Central memory CD8-positive, alpha-beta T cell (primary cell): ENCODE data around the gene NPAS4.
"Not testable (repeated sequence)": the region's sequence is repeated elsewhere in the genome, so short reads cannot be mapped to it uniquely, and the experiment has no call there.

Experiments
- ATAC-seq: fragments of 150-1000 bp; cut with Tn5 transposase; replicated peaks from 2 replicates; pipeline ENCODE4 v1.10.0; 2022; ENCODE audit warnings: mild to moderate bottlenecking, moderate FRiP score, moderate number of reproducible peaks; ENCODE audit not compliant: poor library complexity, severe bottlenecking; ENCODE audit errors: extremely low read depth
- DNase-seq, 2 donors: peaks; one replicate each; pipeline ENCODE4 v3.0.0; 2021; ENCODE audit warnings: low spot score in 2 of 2
- H3K27ac Mint-ChIP-seq: one replicate; pipeline ENCODE4 v1.8.0; 2022; ENCODE audit warnings: low read depth, mild to moderate bottlenecking, moderate library complexity, mixed read lengths
- H3K27me3 Mint-ChIP-seq: one replicate; pipeline ENCODE4 v1.8.0; 2022; ENCODE audit warnings: mixed read lengths
- H3K36me3 Mint-ChIP-seq: one replicate; pipeline ENCODE4 v1.8.0; 2022; ENCODE audit warnings: mild to moderate bottlenecking, moderate library complexity, mixed read lengths; ENCODE audit not compliant: insufficient read depth
- H3K4me1 Mint-ChIP-seq: one replicate; pipeline ENCODE4 v1.8.0; 2022; ENCODE audit warnings: mixed read lengths
- H3K4me3 Mint-ChIP-seq: one replicate; pipeline ENCODE4 v1.8.0; 2022; ENCODE audit warnings: mild to moderate bottlenecking, moderate library complexity, mixed read lengths
- H3K9me3 Mint-ChIP-seq: one replicate; pipeline ENCODE4 v1.8.0; 2022; ENCODE audit warnings: mixed read lengths

The NPAS4 gene

DNA sequence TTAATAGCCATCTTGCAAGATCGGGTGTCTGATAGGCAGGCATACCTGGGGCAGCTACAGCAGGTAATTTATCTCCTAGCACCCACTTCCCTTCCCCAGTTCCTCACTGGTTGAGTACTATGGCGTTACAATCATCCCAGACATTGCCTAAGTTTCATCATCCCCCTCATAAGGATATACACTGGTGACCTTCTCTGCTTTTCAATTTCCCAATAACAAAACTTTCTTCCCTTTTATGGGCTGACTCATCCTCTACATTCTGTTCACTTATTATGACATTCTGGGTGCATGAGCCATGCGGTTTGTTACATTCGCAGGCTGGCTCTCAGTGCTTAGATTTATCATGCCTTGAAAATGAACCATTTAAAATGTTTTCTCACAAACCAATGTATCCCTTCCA is 22.8 kb downstream of the NPAS4 start:
- Mint-ChIP-seq H3K27me3 (peaks cover 14% of the 10 kb centered on the region), H3K27ac (no peak overlapping the region), H3K9me3 (no peaks in the 10 kb centered on the region), H3K4me3 (no peak overlapping the region), H3K4me1 (peaks cover 4% of the 10 kb centered on the region), H3K36me3 (peaks cover 3% of the 10 kb centered on the region)
- ATAC-seq, result no peak
- no peak for DNase-seq

DNA sequence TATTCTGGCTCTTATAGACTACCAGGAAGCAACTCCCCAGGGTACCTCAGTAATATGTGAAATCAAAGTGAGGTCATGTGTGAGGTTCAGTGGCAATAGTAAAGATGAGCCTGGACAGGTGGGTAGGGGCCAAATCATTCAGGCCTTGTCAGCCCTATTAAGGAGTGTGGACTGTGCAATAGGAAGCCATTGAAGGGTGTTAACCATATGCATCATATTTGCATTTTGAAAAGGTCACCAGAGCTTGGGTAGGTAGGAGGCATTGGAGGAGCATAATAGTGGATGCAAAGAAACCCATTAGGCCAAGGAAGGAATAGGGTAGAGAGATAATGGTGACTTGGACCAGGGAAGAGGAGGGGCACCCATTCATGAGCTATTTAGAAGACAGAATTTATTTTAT is 26.2 kb downstream of the NPAS4 start:
- no peak for DNase-seq
- Mint-ChIP-seq H3K27ac (no peak overlapping the region), H3K4me1 (no peaks in the 10 kb centered on the region), H3K36me3 (no peaks in the 10 kb centered on the region), H3K4me3 (no peak overlapping the region), H3K27me3 (peaks cover 32% of the 10 kb centered on the region), H3K9me3 (no peaks in the 10 kb centered on the region)
- no peak for ATAC-seq

DNA sequence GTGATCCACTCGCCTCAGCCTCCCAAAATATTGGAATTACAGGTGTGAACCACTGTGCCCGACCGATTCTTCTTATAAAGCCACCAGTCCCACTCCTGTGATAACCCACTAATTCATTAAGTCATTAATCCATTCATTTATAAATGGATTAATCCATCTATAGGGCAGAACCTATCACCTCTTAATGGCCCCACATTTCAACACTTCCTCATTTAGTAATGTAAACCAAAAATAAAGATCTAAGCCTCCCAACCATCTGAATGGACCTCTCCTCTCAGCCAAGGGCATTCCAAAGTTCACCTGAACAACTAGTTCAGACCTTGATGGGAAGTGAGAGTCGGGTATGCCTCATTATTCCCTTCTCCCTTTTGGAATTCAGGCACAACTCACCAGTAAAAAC is 27.7 kb downstream of the NPAS4 start:
- H3K36me3 Mint-ChIP-seq, result no peaks in the 10 kb centered on the region
- H3K9me3 Mint-ChIP-seq, result no peaks in the 10 kb centered on the region
- ATAC-seq (no peak), DNase-seq (no peak)
- no peak overlapping the region for H3K4me3 Mint-ChIP-seq
- no peak overlapping the region for H3K27ac Mint-ChIP-seq
- H3K4me1 Mint-ChIP-seq, result no peaks in the 10 kb centered on the region
- peaks cover 31% of the 10 kb centered on the region for H3K27me3 Mint-ChIP-seq

DNA sequence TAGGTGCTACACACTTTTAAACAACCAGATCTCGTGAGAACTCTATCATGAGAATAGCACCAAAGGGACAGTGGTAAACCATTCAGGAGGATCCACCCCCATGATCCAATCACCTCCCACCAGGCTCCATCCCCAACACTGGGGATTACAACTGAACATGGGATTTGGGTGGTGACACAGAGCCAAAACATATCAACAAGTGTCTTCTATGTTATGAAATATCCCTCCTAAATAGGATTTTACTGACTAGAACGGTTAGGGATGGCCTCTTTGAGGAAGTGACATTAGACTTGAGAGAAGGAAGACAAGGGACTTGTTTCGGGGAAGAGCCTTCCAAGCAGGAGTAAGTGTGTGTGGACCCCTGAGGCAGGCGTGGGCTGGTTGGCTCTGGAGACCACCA is 29.7 kb downstream of the NPAS4 start:
- no peak for ATAC-seq
- Mint-ChIP-seq H3K27me3 (peaks cover 38% of the 10 kb centered on the region), H3K4me3 (no peak overlapping the region)

DNA sequence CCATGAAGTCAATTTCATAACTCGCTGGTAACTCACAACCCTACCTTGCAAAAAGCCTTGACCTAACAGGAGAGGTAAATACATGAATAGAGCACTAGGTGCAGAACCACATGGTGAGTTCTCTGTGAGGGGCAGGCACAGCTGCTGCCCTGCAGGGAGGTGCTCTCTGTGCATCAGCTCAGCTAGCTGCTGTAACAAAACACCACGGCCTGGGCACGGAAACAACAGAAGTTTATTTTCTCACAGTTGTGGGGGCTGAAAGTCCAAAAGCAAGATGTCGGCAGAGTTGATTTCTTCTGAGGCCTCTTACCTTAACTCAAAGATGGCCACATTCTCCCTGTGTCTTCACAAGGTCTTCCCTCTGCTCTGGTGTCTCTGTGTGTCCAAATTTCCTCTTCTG is 30.8 kb downstream of the NPAS4 start:
- Mint-ChIP-seq H3K9me3 (no peaks in the 10 kb centered on the region), H3K27me3 (peaks cover 38% of the 10 kb centered on the region), H3K36me3 (no peaks in the 10 kb centered on the region), H3K27ac (no peak overlapping the region), H3K4me3 (no peak overlapping the region), H3K4me1 (peaks cover 12% of the 10 kb centered on the region)
- DNase-seq (no peak), ATAC-seq (no peak)

More for the DNA sequence above, 29.7 kb downstream of the NPAS4 start:
- no peaks in the 10 kb centered on the region for H3K9me3 Mint-ChIP-seq
- H3K4me1 Mint-ChIP-seq, result peaks cover 12% of the 10 kb centered on the region
- H3K36me3 Mint-ChIP-seq, result no peaks in the 10 kb centered on the region
- no peak for DNase-seq
- no peak overlapping the region for H3K27ac Mint-ChIP-seq

DNA sequence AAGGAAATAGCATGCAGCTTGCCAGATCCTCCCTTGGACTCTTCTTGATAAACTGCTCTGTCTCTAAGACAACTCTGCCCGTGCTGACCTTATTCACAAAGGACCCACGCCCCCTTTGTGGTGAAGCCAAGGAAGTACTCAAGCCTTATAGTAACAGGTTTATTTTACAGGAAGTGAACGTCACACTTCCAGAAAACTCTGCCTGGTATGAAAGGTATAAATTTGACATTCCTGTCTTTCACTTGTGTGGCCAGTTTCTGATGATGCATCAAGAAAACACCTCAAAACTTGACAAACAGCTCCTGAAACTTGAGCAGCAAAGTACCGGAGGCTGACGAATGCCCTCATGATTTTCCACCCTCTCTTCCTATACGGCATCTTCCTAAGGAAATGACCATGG is 33.4 kb downstream of the NPAS4 start:
- Mint-ChIP-seq H3K27ac (no peak overlapping the region), H3K36me3 (no peaks in the 10 kb centered on the region), H3K4me3 (no peak overlapping the region), H3K9me3 (no peaks in the 10 kb centered on the region), H3K4me1 (peaks cover 12% of the 10 kb centered on the region), H3K27me3 (peaks cover 28% of the 10 kb centered on the region)
- no peak for DNase-seq
- no peak for ATAC-seq

DNA sequence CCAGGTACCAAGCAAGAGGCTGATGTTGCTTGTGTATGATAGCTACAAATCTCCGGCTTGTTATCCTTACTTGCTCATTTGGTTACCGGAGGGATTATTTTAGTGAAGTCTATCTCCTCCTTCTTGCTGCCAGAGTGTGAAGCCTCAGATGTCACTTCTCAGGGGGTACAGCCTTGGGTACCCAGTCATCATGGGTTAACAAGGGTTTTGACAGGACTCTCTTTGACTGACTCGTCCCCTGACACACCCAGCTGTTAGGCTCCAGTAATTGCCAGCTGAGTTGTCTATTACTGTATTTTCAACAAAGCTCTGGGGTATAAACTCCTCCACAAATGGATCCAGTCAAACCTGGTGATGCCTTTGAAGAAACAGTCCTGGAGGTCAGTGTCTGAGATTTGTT is 34.0 kb downstream of the NPAS4 start:
- H3K27ac Mint-ChIP-seq, result no peak overlapping the region
- H3K9me3 Mint-ChIP-seq, result no peaks in the 10 kb centered on the region
- no peaks in the 10 kb centered on the region for H3K36me3 Mint-ChIP-seq
- peaks cover 12% of the 10 kb centered on the region for H3K4me1 Mint-ChIP-seq
- DNase-seq, result no peak
- no peak for ATAC-seq
- H3K27me3 Mint-ChIP-seq, result peaks cover 22% of the 10 kb centered on the region
- no peak overlapping the region for H3K4me3 Mint-ChIP-seq

DNA sequence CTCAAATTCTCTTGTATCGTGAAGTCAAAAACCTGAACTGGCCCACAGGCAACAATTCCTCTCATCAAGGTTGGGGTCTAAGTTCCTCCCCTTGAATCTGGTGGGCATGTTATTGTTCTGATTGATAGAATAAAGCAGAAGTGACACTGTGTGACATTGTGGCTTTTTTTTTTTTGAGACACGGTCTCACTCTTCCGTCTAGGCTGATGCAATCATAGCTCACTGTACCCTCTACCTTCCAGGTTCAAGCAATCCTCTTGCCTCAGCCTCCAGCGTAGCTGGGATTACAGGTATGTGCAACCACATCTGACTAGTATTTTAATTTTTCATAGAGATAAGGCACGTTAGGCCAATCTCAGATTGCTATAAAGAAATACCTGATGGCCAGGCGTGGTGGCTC is 37.0 kb downstream of the NPAS4 start:
- Mint-ChIP-seq H3K4me1 (peaks cover 12% of the 10 kb centered on the region), H3K27me3 (peaks cover 10% of the 10 kb centered on the region), H3K27ac (no peak overlapping the region), H3K36me3 (no peaks in the 10 kb centered on the region), H3K4me3 (no peak overlapping the region), H3K9me3 (no peaks in the 10 kb centered on the region)
- no peak for ATAC-seq
- no peak for DNase-seq

DNA sequence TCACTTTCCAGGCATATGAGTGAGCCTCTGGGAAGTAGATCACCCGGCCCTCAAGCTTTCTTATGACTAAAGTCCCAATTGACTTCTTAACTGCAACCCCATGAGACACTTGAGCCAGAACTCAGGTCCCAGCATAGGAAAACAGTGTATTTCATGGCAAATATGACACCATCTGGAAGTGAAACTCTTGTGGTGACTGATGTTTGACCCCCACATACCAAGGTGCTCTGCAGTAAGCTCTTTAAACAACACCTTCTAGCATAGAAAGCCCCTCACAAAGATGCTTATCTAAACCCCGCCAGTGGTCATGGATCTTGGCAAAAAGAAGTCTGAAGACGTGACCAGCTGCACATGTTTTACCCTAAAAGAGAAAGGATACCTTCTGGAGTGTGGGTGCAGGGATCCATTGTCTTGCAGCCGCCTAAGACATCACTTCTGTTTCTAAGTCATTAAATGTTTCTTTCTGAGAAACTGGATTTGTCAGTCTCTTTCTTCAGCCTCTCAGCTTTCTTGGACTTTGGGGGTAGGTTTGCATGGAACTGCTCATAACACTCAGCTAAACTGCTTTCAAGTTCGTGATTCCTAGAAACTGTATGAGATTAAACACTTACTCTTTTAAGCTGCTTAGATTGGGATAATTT is 38.4 kb downstream of the NPAS4 start:
- no peaks in the 10 kb centered on the region for H3K9me3 Mint-ChIP-seq
- H3K36me3 Mint-ChIP-seq, result no peaks in the 10 kb centered on the region
- DNase-seq, result no peak
- no peak overlapping the region for H3K4me3 Mint-ChIP-seq
- peaks cover 10% of the 10 kb centered on the region for H3K27me3 Mint-ChIP-seq
- no peak overlapping the region for H3K27ac Mint-ChIP-seq
- no peak for ATAC-seq
- peaks cover 6% of the 10 kb centered on the region for H3K4me1 Mint-ChIP-seq

DNA sequence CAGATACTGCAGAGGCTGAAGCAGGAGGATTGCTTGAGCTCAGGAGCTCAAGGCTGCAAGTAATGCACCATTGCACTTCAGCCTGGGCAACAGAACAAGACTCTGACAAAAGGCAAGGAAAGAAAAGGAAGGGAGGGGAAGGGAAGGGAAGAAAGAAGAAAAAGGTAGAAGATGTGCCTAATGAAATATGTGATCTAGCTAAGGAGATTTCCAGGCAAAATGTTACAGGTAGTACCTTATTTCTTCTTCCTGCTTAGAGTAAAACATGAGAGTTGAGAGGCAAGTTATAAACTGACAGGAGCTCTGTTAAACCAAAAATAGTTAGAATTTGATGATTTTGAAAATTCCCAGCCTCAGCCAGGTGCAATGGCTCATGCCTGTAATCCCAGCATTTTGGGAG is 41.2 kb downstream of the NPAS4 start:
- Mint-ChIP-seq H3K27ac (no peak overlapping the region), H3K4me3 (no peak overlapping the region), H3K36me3 (peaks cover 5% of the 10 kb centered on the region), H3K4me1 (peaks cover 4% of the 10 kb centered on the region), H3K27me3 (no peaks in the 10 kb centered on the region), H3K9me3 (no peaks in the 10 kb centered on the region)
- ATAC-seq (no peak), DNase-seq (no peak)

DNA sequence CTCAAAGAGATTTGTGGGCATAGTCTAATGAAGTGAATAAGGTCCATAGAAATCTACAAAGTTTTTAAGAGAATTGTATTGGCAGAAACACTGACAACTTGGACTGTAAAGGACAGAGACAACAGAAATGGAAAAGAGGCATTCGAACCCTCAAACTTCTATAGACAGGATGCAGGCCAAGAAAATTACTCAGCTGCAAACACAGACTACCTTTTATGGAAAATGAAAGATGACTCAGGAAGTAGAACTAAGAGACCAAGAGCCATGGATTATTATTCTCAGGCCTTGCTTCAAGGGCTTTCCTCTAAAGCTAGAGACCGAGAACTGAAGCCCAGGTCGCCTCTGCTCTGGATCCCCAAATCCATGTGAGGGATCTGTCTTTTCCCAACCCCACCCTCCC is 42.1 kb downstream of the NPAS4 start:
- ATAC-seq, result no peak
- Mint-ChIP-seq H3K4me3 (no peak overlapping the region), H3K36me3 (peaks cover 9% of the 10 kb centered on the region), H3K4me1 (peaks cover 10% of the 10 kb centered on the region), H3K27me3 (no peaks in the 10 kb centered on the region), H3K9me3 (no peaks in the 10 kb centered on the region), H3K27ac (no peak overlapping the region)
- DNase-seq, result no peak

DNA sequence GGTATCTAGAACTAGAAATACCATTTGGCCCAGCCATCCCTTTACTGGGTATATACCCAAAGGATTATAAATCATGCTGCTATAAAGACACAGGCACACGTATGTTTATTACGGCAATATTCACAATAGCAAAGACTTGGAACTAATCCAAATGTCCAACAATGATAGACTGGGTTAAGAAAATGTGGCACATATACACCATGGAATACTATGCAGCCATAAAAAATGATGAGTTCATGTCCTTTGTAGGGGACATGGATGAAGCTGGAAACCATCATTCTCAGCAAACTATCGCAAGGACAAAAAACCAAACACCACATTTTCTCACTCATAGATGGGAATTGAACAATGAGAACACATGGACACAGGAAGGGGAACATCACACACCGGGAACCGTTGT is 43.3 kb downstream of the NPAS4 start:
- H3K4me1 Mint-ChIP-seq, result peaks cover 10% of the 10 kb centered on the region
- DNase-seq, H3K4me3 Mint-ChIP-seq, H3K36me3 Mint-ChIP-seq, H3K9me3 Mint-ChIP-seq, H3K27me3 Mint-ChIP-seq, H3K27ac Mint-ChIP-seq, ATAC-seq: not testable (repeated sequence)

DNA sequence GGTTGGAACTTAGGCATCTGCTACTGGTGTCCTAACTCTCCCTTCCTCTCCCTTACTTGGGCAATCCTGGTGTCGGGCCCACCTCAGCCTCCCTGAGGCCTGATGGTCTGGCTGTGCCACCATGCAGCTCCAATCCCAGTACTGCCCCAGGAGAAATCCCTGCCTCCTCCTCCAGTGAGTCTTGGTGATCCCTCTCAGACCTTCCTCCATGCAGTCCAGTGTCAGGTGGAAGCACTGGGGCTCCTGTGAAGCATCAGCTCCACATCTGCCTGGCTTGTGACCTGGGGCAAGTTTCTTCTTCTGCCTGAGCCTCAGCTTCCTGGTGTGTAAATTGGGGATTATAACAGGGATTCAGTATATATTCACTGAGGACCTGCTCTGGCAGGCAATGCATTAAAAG is 44.1 kb downstream of the NPAS4 start:
- H3K27me3 Mint-ChIP-seq, result no peaks in the 10 kb centered on the region
- no peak overlapping the region for H3K4me3 Mint-ChIP-seq
- DNase-seq, result no peak
- ATAC-seq, result no peak
- no peaks in the 10 kb centered on the region for H3K9me3 Mint-ChIP-seq
- peaks cover 9% of the 10 kb centered on the region for H3K36me3 Mint-ChIP-seq
- H3K27ac Mint-ChIP-seq, result no peak overlapping the region
- peaks cover 10% of the 10 kb centered on the region for H3K4me1 Mint-ChIP-seq
